Ovary (tissue), 3 donors: ENCODE measurements around the gene ABCA4.

Source experiments
- CTCF ChIP-seq, 3 donors: fragments of 450-650 bp in 2 of 3; fragments of 200-600 bp in 1 of 3; IDR thresholded peaks; one replicate each; pipeline versions ENCODE4 v1.5.1 to v1.8.0; 2016 to 2022; ENCODE audit warnings: antibody characterized with exemption in 3 of 3, mild to moderate bottlenecking in 1 of 3
- EP300 ChIP-seq: sonication (generic); formaldehyde crosslinking; IDR thresholded peaks from one replicate; pipeline ENCODE4 v1.6.1; 2017; ENCODE audit warnings: antibody characterized with exemption
- donor health status: DM: no; HTN: no; CAD: no.

GRCh38 chr1:94098585-94099111 is 22.3 kb downstream of the ABCA4 start:
- TF ChIP-seq CTCF (IDR thresholded peaks at IDR 0.05): no peak
- no peak for TF ChIP-seq EP300
